HepG2 (cell line): Measurements from ENCODE around the gene ADGRV1. TPM values are rescaled to one million over a fixed set of nuclear protein-coding genes. Genes with fewer than 3 reads are reported as not detected.

Experiments used
- AHR ChIP-seq: IDR thresholded peaks from 2 replicates; pipeline ENCODE4 v1.6.1; 2018; ENCODE audit warnings: missing genetic modification reagents, missing compliant biosample characterization
- DNMT1 ChIP-seq: sonication (generic); formaldehyde crosslinking; IDR thresholded peaks from 2 replicates; pipeline ENCODE4 v1.5.1; 2020; ENCODE audit warnings: mild to moderate bottlenecking, missing genetic modification reagents
- ESRRA ChIP-seq: sonication (generic); formaldehyde crosslinking; IDR thresholded peaks from 2 replicates; pipeline ENCODE4 v1.5.1; 2020; ENCODE audit warnings: mild to moderate bottlenecking, low read depth, missing genetic modification reagents
- FOXC1 ChIP-seq: sonication (generic); formaldehyde crosslinking; IDR thresholded peaks from 2 replicates; pipeline ENCODE4 v1.8.0; 2022; ENCODE audit warnings: mild to moderate bottlenecking, missing genetic modification reagents, borderline replicate concordance
- JUNB ChIP-seq: sonication (generic); formaldehyde crosslinking; IDR thresholded peaks from 2 replicates; pipeline ENCODE4 v1.8.0; 2022; ENCODE audit warnings: missing genetic modification reagents, mild to moderate bottlenecking, borderline replicate concordance
- KLF13 ChIP-seq: sonication (generic); formaldehyde crosslinking; IDR thresholded peaks from 2 replicates; pipeline ENCODE4 v1.4.0; 2020; ENCODE audit warnings: mild to moderate bottlenecking, missing genetic modification reagents
- MEIS1 ChIP-seq: sonication (generic); formaldehyde crosslinking; IDR thresholded peaks from 2 replicates; pipeline ENCODE4 v1.9.0; 2021; ENCODE audit warnings: mild to moderate bottlenecking, missing genetic modification reagents, moderate library complexity, borderline replicate concordance
- NR2F2 ChIP-seq: IDR thresholded peaks from 2 replicates; pipeline ENCODE4 v1.6.1; 2012; ENCODE audit warnings: low read depth, inconsistent platforms, borderline replicate concordance
- SOX6 ChIP-seq, 2 experiments: fragments of 450-650 bp in 1 of 2; sonication (generic) in 1 of 2; formaldehyde crosslinking in 1 of 2; IDR thresholded peaks; 2 replicates each; pipeline versions ENCODE4 v1.4.0 to v1.6.1; 2017 to 2020; ENCODE audit warnings: antibody characterized with exemption in 1 of 2, mild to moderate bottlenecking in 1 of 2, missing genetic modification reagents in 1 of 2
- ZFP41 ChIP-seq: sonication (generic); formaldehyde crosslinking; IDR thresholded peaks from 2 replicates; pipeline ENCODE4 v1.4.0; 2020; ENCODE audit warnings: mild to moderate bottlenecking, missing genetic modification reagents, borderline replicate concordance
- ZNF296 ChIP-seq: sonication (generic); formaldehyde crosslinking; conservative IDR thresholded peaks from 2 replicates; pipeline ENCODE4 v1.5.0; 2020; ENCODE audit warnings: mild to moderate bottlenecking, missing genetic modification reagents
- ZNF607 ChIP-seq: sonication (generic); formaldehyde crosslinking; IDR thresholded peaks from 2 replicates; pipeline ENCODE4 v1.5.1; 2020; ENCODE audit warnings: missing genetic modification reagents, mild to moderate bottlenecking, borderline replicate concordance
- ZNF891 ChIP-seq: sonication (generic); formaldehyde crosslinking; IDR thresholded peaks from 2 replicates; pipeline ENCODE4 v1.5.0; 2020; ENCODE audit warnings: mild to moderate bottlenecking, missing genetic modification reagents
- polyA plus RNA-seq, 8 experiments: library from polyadenylated mRNA; depleted of rRNA in 3 of 8; stranded (reverse) in 7 of 8; unstranded in 1 of 8; fragments of >200 nt; fragmentation: Illumina TruSeq in 4 of 8; extraction: Trizol in 4 of 8; gene quantifications; 2 replicates each; pipeline versions ENCODE4 v1.2.1 to v1.2.3, GENCODE V29; 2011 to 2016; ENCODE audit warnings: low read depth in 4 of 8, missing spikeins in 1 of 8, mixed read lengths in 1 of 8; ENCODE audit not compliant: insufficient read depth in 1 of 8
- total RNA-seq, 5 experiments: library from RNA; depleted of rRNA; stranded (reverse); fragments of >200 nt; fragmentation: Illumina TruSeq; extraction: Trizol; gene quantifications; 2 replicates each; pipeline ENCODE4 v1.2.3, GENCODE V29; 2016; ENCODE audit warnings: low read depth in 1 of 5
- TF ChIP-seq, protein P1 (sequence below): IDR thresholded peaks from 2 replicates; pipeline ENCODE4 v1.6.1; 2016; ENCODE audit warnings: low read depth, control low read depth
- TF ChIP-seq, protein P2 (sequence below): sonication (generic); formaldehyde crosslinking; IDR thresholded peaks from 2 replicates; pipeline ENCODE4 v1.4.0; 2020; ENCODE audit warnings: low read depth, missing genetic modification reagents
- TF ChIP-seq, protein P3 (sequence below): IDR thresholded peaks from 2 replicates; pipeline ENCODE4 v1.6.1; 2012; ENCODE audit warnings: low read length, improper control_type of control experiment
- TF ChIP-seq, protein P4 (sequence below): sonication (generic); formaldehyde crosslinking; IDR thresholded peaks from 2 replicates; pipeline ENCODE4 v1.5.1; 2020; ENCODE audit warnings: missing genetic modification reagents, mild to moderate bottlenecking, borderline replicate concordance

The ADGRV1 gene
- total and polyA plus RNA-seq, 2 of the 13 experiments (the other 11 are each of a cell fraction or from before 2014, with no cell fraction given), result 1.7 to 3.9 TPM

DNA sequence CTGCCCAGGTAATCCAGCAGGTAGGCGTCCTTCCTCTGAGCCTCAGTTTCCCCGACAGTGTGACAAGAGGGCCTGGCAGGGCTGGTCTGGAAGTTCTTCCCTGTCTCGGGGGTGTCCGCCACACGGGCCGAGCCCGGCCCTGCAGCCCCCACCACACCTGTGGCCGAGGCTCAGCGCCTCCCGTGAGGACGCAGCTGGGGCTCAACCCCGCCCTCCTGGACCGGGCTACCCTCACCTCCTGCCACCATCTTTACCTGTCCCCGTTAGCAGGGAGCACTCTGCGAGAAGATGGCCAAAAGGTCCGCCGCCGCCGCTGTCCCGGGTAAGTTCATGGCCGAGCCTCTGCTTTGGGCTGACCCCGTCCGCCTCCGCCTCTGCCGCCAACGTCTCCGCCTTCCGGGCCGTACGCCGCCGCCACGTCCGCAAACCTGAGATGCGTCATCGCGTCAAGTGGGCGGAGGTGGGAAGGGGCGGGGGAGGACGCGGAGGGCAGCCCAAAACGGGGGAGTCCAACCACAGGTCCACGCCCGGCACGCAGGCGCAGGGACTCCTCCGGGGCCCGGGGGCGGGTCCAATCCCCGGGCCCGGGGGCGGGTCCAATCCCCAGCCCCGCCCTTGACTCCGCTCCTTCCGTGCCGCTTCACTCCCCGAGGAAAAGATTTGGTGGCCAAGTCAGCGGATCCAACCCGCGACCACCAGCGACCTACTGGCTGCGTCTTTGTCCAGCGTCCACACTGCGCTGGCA lies 29.2 kb upstream of the ADGRV1 start, which contains the start of gene LYSMD3 (continued):
- TF ChIP-seq, protein P1, sequence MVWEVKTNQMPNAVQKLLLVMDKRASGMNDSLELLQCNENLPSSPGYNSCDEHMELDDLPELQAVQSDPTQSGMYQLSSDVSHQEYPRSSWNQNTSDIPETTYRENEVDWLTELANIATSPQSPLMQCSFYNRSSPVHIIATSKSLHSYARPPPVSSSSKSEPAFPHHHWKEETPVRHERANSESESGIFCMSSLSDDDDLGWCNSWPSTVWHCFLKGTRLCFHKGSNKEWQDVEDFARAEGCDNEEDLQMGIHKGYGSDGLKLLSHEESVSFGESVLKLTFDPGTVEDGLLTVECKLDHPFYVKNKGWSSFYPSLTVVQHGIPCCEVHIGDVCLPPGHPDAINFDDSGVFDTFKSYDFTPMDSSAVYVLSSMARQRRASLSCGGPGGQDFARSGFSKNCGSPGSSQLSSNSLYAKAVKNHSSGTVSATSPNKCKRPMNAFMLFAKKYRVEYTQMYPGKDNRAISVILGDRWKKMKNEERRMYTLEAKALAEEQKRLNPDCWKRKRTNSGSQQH (CRISPR knock-in tag), result no peak
- TF ChIP-seq ZNF296 (CRISPR knock-in tag) (no peak), MEIS1 (CRISPR knock-in tag) (peak; percentile 95), NR2F2 (no peak), AHR (CRISPR knock-in tag) (peak; percentile 50; the same call in 1 of the 2 replicates), FOXC1 (CRISPR knock-in tag) (peak; percentile 82; the same call in 1 of the 2 replicates), JUNB (CRISPR knock-in tag) (peak; percentile 62; the same call in 1 of the 2 replicates), SOX6 (IDR thresholded peaks at IDR 0.05) (no peak), SOX6 (CRISPR knock-in tag; IDR thresholded peaks at IDR 0.05) (peak; percentile 55; the same call in 1 of the 2 replicates), ZNF607 (CRISPR knock-in tag) (peak; percentile 10; the same call in 1 of the 2 replicates), KLF13 (no peak; the same call in 1 of the 2 replicates), ZFP41 (CRISPR knock-in tag) (peak; percentile 66; the same call in 1 of the 2 replicates), ZNF891 (CRISPR knock-in tag) (peak; percentile 10; the same call in 1 of the 2 replicates), DNMT1 (CRISPR knock-in tag) (peak; percentile 79; the same call in 1 of the 2 replicates), ESRRA (no peak)
- TF ChIP-seq, protein P2, sequence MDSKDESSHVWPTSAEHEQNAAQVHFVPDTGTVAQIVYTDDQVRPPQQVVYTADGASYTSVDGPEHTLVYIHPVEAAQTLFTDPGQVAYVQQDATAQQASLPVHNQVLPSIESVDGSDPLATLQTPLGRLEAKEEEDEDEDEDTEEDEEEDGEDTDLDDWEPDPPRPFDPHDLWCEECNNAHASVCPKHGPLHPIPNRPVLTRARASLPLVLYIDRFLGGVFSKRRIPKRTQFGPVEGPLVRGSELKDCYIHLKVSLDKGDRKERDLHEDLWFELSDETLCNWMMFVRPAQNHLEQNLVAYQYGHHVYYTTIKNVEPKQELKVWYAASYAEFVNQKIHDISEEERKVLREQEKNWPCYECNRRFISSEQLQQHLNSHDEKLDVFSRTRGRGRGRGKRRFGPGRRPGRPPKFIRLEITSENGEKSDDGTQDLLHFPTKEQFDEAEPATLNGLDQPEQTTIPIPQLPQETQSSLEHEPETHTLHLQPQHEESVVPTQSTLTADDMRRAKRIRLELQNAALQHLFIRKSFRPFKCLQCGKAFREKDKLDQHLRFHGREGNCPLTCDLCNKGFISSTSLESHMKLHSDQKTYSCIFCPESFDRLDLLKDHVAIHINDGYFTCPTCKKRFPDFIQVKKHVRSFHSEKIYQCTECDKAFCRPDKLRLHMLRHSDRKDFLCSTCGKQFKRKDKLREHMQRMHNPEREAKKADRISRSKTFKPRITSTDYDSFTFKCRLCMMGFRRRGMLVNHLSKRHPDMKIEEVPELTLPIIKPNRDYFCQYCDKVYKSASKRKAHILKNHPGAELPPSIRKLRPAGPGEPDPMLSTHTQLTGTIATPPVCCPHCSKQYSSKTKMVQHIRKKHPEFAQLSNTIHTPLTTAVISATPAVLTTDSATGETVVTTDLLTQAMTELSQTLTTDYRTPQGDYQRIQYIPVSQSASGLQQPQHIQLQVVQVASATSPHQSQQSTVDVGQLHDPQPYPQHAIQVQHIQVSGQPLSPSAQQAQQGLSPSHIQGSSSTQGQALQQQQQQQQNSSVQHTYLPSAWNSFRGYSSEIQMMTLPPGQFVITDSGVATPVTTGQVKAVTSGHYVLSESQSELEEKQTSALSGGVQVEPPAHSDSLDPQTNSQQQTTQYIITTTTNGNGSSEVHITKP (CRISPR knock-in tag), result peak; percentile 47; the same call in 1 of the 2 replicates
- TF ChIP-seq, protein P3, sequence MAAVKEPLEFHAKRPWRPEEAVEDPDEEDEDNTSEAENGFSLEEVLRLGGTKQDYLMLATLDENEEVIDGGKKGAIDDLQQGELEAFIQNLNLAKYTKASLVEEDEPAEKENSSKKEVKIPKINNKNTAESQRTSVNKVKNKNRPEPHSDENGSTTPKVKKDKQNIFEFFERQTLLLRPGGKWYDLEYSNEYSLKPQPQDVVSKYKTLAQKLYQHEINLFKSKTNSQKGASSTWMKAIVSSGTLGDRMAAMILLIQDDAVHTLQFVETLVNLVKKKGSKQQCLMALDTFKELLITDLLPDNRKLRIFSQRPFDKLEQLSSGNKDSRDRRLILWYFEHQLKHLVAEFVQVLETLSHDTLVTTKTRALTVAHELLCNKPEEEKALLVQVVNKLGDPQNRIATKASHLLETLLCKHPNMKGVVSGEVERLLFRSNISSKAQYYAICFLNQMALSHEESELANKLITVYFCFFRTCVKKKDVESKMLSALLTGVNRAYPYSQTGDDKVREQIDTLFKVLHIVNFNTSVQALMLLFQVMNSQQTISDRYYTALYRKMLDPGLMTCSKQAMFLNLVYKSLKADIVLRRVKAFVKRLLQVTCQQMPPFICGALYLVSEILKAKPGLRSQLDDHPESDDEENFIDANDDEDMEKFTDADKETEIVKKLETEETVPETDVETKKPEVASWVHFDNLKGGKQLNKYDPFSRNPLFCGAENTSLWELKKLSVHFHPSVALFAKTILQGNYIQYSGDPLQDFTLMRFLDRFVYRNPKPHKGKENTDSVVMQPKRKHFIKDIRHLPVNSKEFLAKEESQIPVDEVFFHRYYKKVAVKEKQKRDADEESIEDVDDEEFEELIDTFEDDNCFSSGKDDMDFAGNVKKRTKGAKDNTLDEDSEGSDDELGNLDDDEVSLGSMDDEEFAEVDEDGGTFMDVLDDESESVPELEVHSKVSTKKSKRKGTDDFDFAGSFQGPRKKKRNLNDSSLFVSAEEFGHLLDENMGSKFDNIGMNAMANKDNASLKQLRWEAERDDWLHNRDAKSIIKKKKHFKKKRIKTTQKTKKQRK, result no peak
- TF ChIP-seq, protein P4, sequence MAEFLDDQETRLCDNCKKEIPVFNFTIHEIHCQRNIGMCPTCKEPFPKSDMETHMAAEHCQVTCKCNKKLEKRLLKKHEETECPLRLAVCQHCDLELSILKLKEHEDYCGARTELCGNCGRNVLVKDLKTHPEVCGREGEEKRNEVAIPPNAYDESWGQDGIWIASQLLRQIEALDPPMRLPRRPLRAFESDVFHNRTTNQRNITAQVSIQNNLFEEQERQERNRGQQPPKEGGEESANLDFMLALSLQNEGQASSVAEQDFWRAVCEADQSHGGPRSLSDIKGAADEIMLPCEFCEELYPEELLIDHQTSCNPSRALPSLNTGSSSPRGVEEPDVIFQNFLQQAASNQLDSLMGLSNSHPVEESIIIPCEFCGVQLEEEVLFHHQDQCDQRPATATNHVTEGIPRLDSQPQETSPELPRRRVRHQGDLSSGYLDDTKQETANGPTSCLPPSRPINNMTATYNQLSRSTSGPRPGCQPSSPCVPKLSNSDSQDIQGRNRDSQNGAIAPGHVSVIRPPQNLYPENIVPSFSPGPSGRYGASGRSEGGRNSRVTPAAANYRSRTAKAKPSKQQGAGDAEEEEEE (CRISPR knock-in tag), result peak; percentile 82; the same call in 1 of the 2 replicates
